Breast epithelium (tissue), 4 donors: ENCODE data around the gene TADA2B. TPM values are rescaled to one million over a fixed set of nuclear protein-coding genes. Genes with fewer than 3 reads are reported as not detected.
"Not testable (repeated sequence)": the region's sequence is repeated elsewhere in the genome, so short reads cannot be mapped to it uniquely, and the experiment has no call there.

Experiments used
- DNase-seq, 2 donors: peaks; one replicate each; pipeline ENCODE4 v3.0.0-alpha.2; 2019; ENCODE audit warnings: low spot score in 2 of 2
- H3K27ac ChIP-seq, 2 donors: fragments of 200-600 bp; sonication (generic) in 1 of 2; one replicate each; pipeline ENCODE4 v1.5.1; 2016 to 2019; ENCODE audit warnings: mild to moderate bottlenecking in 1 of 2
- H3K27me3 ChIP-seq, 2 donors: fragments of 200-600 bp; sonication (generic) in 1 of 2; one replicate each; pipeline versions ENCODE4 v1.5.1 to v1.6.0; 2017 to 2019; ENCODE audit warnings: control low read depth in 1 of 2, mild to moderate bottlenecking in 1 of 2
- H3K36me3 ChIP-seq: fragments of 200-600 bp; one replicate; pipeline ENCODE4 v1.5.1; 2019
- H3K4me1 ChIP-seq, 2 donors: fragments of 200-600 bp; sonication (generic); one replicate each; pipeline ENCODE4 v1.5.1; 2016 to 2019; ENCODE audit warnings: control low read depth in 1 of 2
- H3K4me3 ChIP-seq, 3 donors: fragments of 200-600 bp; sonication (generic); 1 replicate in 2 of 3; 2 replicates in 1 of 3; pipeline ENCODE4 v1.5.1; 2016 to 2019; ENCODE audit warnings: mild to moderate bottlenecking in 3 of 3, moderate library complexity in 2 of 3
- H3K9me3 ChIP-seq, 2 donors: fragments of 200-600 bp; sonication (generic) in 1 of 2; one replicate each; pipeline ENCODE4 v1.5.1; 2016 to 2019; ENCODE audit warnings: control low read depth in 1 of 2
- POLR2A ChIP-seq: fragments of 450-650 bp; IDR thresholded peaks from one replicate; pipeline ENCODE4 v1.6.1; 2016; ENCODE audit warnings: antibody characterized with exemption, mild to moderate bottlenecking, moderate library complexity
- POLR2AphosphoS5 ChIP-seq, 3 donors: sonication (generic); formaldehyde crosslinking; IDR thresholded peaks; one replicate each; pipeline ENCODE4 v1.6.1; 2017; ENCODE audit warnings: antibody characterized with exemption in 3 of 3
- intact Hi-C: fragments of 100-400 bp; cut with DNase I; formaldehyde crosslinking; loops from one replicate; pipeline ENCODE4 v1.15.1; 2023; ENCODE audit warnings: low total_unique reads
- total RNA-seq, 3 donors: library from RNA; depleted of rRNA; stranded (reverse); fragments of >200 nt; gene quantifications; one replicate each; pipeline ENCODE4 v1.1.0, GENCODE V29; 2016
- TF ChIP-seq, protein P1 (sequence below), 3 donors: fragments of 450-650 bp; IDR thresholded peaks; one replicate each; pipeline ENCODE4 v1.5.1; 2016 to 2017; ENCODE audit warnings: antibody characterized with exemption in 3 of 3, mild to moderate bottlenecking in 3 of 3, moderate library complexity in 3 of 3

Gene TADA2B
- total RNA-seq, 3 donors from 2014 or later = 16.4 to 22.7 (median 17.8) TPM

DNA sequence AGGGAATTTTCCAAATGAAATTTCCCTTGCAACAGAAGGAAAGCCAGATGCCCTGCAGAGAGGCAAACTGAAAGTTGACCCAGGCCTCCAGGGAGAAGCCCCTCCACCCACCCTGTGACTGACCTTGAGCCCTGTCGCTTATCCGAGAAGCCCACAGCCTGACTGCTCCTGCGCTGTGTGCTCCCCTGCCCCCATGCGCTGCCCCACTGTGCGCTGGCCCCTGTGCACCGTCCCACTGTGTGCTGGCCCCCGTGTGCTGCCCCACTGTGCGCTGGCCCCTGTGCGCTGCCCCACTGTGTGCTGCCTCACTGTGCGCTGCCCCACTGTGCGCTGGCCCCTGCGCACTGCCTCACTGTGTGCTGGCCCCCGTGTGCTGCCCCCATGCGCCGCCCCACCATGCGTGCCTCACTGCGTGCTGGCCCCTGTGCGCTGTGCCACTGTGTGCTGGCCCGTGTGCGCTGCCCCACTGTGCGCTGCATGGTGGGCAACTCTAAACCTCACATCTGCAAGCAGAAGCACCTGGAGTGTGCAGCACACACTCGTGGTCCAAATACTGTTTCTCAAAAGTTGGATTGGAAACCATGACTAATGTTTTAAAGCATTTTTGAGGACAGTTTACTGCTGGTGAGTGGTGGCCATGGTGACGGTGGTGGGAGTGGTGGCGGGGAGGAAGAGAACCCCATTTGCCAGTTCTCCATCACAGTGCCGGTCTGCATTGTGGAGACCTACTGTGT lies 33.0 kb downstream of the TADA2B start:
- Histone ChIP-seq H3K4me1 (no peaks in the 10 kb centered on the region), H3K36me3 (no peaks in the 10 kb centered on the region), H3K9me3 (peaks cover 0 to 4% of the 10 kb centered on the region in 2 donors), H3K27ac (no peak overlapping the region), H3K4me3 (no peak overlapping the region), H3K27me3 (no peaks in the 10 kb centered on the region)
- TF ChIP-seq POLR2AphosphoS5 (IDR thresholded peaks at IDR 0.05) (no peak), POLR2A (no peak)
- TF ChIP-seq, protein P1, sequence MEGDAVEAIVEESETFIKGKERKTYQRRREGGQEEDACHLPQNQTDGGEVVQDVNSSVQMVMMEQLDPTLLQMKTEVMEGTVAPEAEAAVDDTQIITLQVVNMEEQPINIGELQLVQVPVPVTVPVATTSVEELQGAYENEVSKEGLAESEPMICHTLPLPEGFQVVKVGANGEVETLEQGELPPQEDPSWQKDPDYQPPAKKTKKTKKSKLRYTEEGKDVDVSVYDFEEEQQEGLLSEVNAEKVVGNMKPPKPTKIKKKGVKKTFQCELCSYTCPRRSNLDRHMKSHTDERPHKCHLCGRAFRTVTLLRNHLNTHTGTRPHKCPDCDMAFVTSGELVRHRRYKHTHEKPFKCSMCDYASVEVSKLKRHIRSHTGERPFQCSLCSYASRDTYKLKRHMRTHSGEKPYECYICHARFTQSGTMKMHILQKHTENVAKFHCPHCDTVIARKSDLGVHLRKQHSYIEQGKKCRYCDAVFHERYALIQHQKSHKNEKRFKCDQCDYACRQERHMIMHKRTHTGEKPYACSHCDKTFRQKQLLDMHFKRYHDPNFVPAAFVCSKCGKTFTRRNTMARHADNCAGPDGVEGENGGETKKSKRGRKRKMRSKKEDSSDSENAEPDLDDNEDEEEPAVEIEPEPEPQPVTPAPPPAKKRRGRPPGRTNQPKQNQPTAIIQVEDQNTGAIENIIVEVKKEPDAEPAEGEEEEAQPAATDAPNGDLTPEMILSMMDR (IDR thresholded peaks at IDR 0.05) = no peak
- intact Hi-C loops = loop anchor here (10.0 kb wide), 1 partner anchor 729 kb away; no protein-coding TSS in a partner anchor
- no peak for DNase-seq

DNA sequence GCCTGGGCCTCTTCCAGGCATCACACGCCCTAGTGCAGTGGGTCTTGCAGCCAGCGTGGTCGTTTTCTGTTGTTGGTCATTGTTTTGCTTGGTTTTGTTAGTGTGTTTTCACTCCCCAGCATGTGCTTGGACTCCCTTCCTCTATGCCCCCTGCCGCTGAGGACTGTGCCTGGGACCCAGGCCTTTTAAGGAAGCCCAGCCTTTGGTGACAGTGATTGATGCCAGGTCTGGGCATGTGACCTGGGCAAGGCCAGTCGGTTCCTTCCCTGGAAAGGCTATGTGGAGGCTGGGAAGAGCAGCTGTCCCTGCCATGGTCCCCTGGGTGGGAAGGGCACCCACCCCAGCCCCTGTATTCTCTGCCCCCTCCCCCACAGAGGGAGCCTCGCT lies 33.5 kb downstream of the TADA2B start:
- H3K27me3 ChIP-seq = no peaks in the 10 kb centered on the region
- no peak for DNase-seq
- H3K4me1 ChIP-seq = no peaks in the 10 kb centered on the region
- intact Hi-C loops = loop anchor here (10.0 kb wide), 1 partner anchor 728 kb away; no protein-coding TSS in a partner anchor
- no peak overlapping the region for H3K4me3 ChIP-seq
- H3K9me3 ChIP-seq = peaks cover 0 to 4% of the 10 kb centered on the region in 2 donors
- no peaks in the 10 kb centered on the region for H3K36me3 ChIP-seq
- TF ChIP-seq POLR2AphosphoS5 (IDR thresholded peaks at IDR 0.05) = no peak
- TF ChIP-seq, protein P1 (IDR thresholded peaks at IDR 0.05) = no peak
- TF ChIP-seq POLR2A = no peak
- H3K27ac ChIP-seq = no peak overlapping the region

DNA sequence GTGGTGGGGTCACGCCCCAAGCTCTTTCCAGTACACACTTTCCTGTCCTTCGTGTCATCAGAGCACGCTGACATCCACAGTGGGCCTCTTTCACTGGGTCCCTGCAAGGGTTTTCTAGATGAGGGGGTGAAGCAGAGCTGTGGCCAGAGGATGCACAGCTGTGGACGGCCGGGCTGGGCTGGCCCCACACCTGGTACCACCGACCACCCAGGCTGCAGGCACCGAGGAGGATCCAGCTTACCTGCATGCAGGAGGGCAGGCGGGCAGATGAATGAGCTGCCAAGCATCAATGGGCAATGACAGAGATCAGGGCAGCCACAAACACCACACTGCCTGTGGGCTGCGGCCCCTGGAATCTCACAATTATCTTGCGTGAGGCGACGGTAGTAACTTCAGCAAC lies 34.2 kb downstream of the TADA2B start:
- no peak overlapping the region for H3K27ac ChIP-seq
- no peaks in the 10 kb centered on the region for H3K36me3 ChIP-seq
- no peaks in the 10 kb centered on the region for H3K4me1 ChIP-seq
- H3K9me3 ChIP-seq = peaks cover 0 to 4% of the 10 kb centered on the region in 2 donors
- no peak overlapping the region for H3K4me3 ChIP-seq
- no peak for TF ChIP-seq POLR2A
- TF ChIP-seq POLR2AphosphoS5 (IDR thresholded peaks at IDR 0.05) = no peak
- TF ChIP-seq, protein P1 (IDR thresholded peaks at IDR 0.05) = no peak
- DNase-seq = no peak
- intact Hi-C loops = loop anchor here (10.0 kb wide), 1 partner anchor 727 kb away; no protein-coding TSS in a partner anchor
- H3K27me3 ChIP-seq = no peaks in the 10 kb centered on the region

DNA sequence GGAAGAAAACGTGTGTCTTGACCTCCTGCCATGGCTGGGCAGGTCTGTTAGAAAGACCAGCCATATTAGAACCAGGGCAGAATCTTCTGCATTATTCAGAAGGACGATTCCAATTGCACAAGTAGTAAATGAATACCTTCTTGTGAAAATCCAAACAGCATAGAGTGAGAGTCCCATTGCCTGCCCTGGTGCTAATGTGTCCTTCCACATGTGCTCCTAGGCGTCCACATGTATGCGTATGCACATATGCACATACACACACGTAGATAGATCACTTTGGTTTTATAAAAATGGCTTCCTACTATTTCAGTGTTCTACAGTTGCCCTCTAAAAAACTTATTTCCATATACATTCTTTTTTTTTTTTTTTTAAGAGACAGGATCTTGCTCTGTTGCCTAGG lies 34.9 kb downstream of the TADA2B start:
- Histone ChIP-seq H3K4me1 (no peaks in the 10 kb centered on the region), H3K27ac (no peak overlapping the region), H3K36me3 (no peaks in the 10 kb centered on the region), H3K4me3 (no peak overlapping the region), H3K9me3 (peaks cover 0 to 4% of the 10 kb centered on the region in 2 donors), H3K27me3 (no peaks in the 10 kb centered on the region)
- intact Hi-C loops = loop anchor here (10.0 kb wide), 1 partner anchor 727 kb away; no protein-coding TSS in a partner anchor
- DNase-seq = no peak
- TF ChIP-seq POLR2AphosphoS5 (IDR thresholded peaks at IDR 0.05) (no peak), POLR2A (no peak)
- TF ChIP-seq, protein P1 (IDR thresholded peaks at IDR 0.05) = no peak

DNA sequence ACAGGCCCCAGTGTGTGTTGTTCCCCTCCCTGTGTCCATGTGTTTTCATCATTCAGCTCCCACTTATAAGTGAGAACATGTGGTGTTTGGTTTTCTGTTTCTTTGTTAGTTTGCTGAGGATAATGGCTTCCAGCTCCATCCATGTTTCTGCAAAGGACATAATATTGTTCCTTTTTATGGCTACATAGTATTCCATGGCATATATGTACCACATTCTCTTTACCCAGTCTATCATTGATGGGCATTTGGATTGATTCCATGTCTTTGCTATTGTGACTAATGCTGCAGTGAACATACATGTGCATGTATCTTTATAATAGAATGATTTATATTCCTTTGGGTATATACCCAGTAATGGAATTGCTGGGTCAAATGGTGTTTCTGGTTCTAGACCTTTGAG lies 36.3 kb downstream of the TADA2B start:
- not testable (repeated sequence) for H3K27me3 ChIP-seq, H3K9me3 ChIP-seq, H3K36me3 ChIP-seq, H3K27ac ChIP-seq, H3K4me3 ChIP-seq, DNase-seq, H3K4me1 ChIP-seq
- intact Hi-C loops = loop anchor here (10.0 kb wide), 1 partner anchor 725 kb away; no protein-coding TSS in a partner anchor

DNA sequence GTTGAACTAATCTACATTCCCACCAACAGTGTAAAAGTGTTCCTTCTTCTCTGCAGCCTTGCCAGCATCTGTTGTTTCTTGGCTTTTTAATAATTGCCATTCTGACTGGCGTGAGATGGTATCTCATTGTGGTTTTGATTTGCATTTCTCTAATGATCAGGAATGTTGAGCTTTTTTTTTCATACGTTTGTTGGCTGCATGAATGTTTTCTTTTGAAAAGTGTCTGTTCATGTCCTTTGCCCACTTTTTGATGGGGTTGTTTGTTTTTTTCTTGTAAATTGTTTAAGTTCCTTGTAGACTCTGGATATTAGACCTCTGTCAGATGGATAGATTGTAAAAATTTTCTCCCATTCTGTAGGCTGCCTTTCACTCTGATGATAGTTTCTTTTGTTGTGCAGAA lies 36.7 kb downstream of the TADA2B start:
- not testable (repeated sequence) for H3K4me3 ChIP-seq, H3K4me1 ChIP-seq, H3K36me3 ChIP-seq, H3K27ac ChIP-seq, H3K9me3 ChIP-seq, H3K27me3 ChIP-seq, DNase-seq
- intact Hi-C loops = loop anchor here (10.0 kb wide), 1 partner anchor 725 kb away; no protein-coding TSS in a partner anchor
